GM21786 (cell line): ENCODE data around the gene OMD.

Source experiments
- ATAC-seq: cut with Tn5 transposase; IDR thresholded peaks from one replicate; pipeline ENCODE4 v1.9.1; 2021; ENCODE audit not compliant: unreplicated experiment

OMD gene

GRCh38 chr9:92424340-92424739, at the start of gene OMD:
Gene OMD (minus strand): TSS chr9:92424471. CDS start chr9:92417558, 6,913 bp downstream.
- no peak for ATAC-seq

- no peak for ATAC-seq
These were observed 43.9 kb upstream of the OMD start for GRCh38 chr9:92468206-92468605.

- ATAC-seq: no peak
These were observed 43.2 kb upstream of the OMD start for GRCh38 chr9:92467511-92467910.

GRCh38 chr9:92467041-92467440, 42.8 kb upstream of the OMD start:
- no peak for ATAC-seq

- ATAC-seq: no peak
These were observed 39.7 kb upstream of the OMD start for GRCh38 chr9:92463984-92464383.

- no peak for ATAC-seq
These were observed 39.1 kb upstream of the OMD start for GRCh38 chr9:92463387-92463786.

GRCh38 chr9:92457576-92457975, 33.3 kb upstream of the OMD start:
- ATAC-seq: no peak

- ATAC-seq: no peak
These were observed 30.9 kb upstream of the OMD start for GRCh38 chr9:92455217-92455616.

GRCh38 chr9:92446536-92446935, 22.3 kb upstream of the OMD start:
- ATAC-seq: no peak

GRCh38 chr9:92444841-92445240, 20.6 kb upstream of the OMD start:
- ATAC-seq: no peak

- ATAC-seq: no peak
These were observed 16.4 kb upstream of the OMD start for GRCh38 chr9:92440751-92441046.

- ATAC-seq: no peak
These were observed 15.9 kb upstream of the OMD start for GRCh38 chr9:92439921-92440750.

- no peak for ATAC-seq
These were observed 14.7 kb upstream of the OMD start for GRCh38 chr9:92438900-92439526.

GRCh38 chr9:92435263-92435662, 11.0 kb upstream of the OMD start:
- no peak for ATAC-seq

- no peak for ATAC-seq
These were observed 8.8 kb upstream of the OMD start for GRCh38 chr9:92432972-92433548.

- ATAC-seq: no peak
These were observed 8.1 kb upstream of the OMD start for GRCh38 chr9:92432350-92432749.

GRCh38 chr9:92429836-92430235, 5.6 kb upstream of the OMD start:
- no peak for ATAC-seq

- ATAC-seq: no peak
These were observed 2.4 kb upstream of the OMD start for GRCh38 chr9:92426501-92427145.

GRCh38 chr9:92425474-92425873, 1.2 kb upstream of the OMD start:
- ATAC-seq: no peak

GRCh38 chr9:92423612-92424011, 659 bp downstream of the OMD start:
- ATAC-seq: no peak

GRCh38 chr9:92422611-92423338, 1.5 kb downstream of the OMD start:
- no peak for ATAC-seq
